Endothelial cell of umbilical vein (primary cell): ENCODE results near the gene ENPP5. TPM values are rescaled to one million over a fixed set of nuclear protein-coding genes. Genes with fewer than 3 reads are reported as not detected.

ENCODE experiments used
- BruUV-seq: library from RNA; stranded (reverse); fragments of 400-500 nt; replicated peaks from 2 replicates; lab custom pipeline; 2021; lab: Mats Ljungman, UMichigan
- CTCF ChIA-PET: fragments of 300-600, 350-600 bp; sonication (Branson Sonifier 250); formaldehyde crosslinking; loops from one replicate; lab custom pipeline; 2021; ENCODE audit warnings: antibody characterized with exemption, inconsistent platforms; lab: Charles Lee
- POLR2A ChIA-PET: fragments of 300-600, 350-600 bp; sonication (Branson Sonifier 250); formaldehyde crosslinking; loops from one replicate; lab custom pipeline; 2021; ENCODE audit warnings: antibody characterized with exemption, inconsistent platforms; lab: Charles Lee
- DNase-seq: peaks from one replicate; pipeline ENCODE4 v3.0.0-alpha.2; 2011; ENCODE audit warnings: low read depth, low spot score
- FAIRE-seq: peaks from 2 replicates; lab custom pipeline; 2011; peaks lifted over from hg19 to GRCh38; lab: Jason Lieb, UNC
- H2AFZ ChIP-seq: 2 replicates; pipeline ENCODE4 v1.6.0; 2012; ENCODE audit warnings: low read depth, low read length, control low read depth, inconsistent platforms
- H3K27ac ChIP-seq: 2 replicates; pipeline ENCODE4 v1.5.1; 2011; ENCODE audit warnings: low read depth, mild to moderate bottlenecking, control low read depth, low read length, moderate library complexity; ENCODE audit not compliant: insufficient read depth
- H3K27me3 ChIP-seq, 2 experiments: 2 replicates each; pipeline versions ENCODE4 v1.6.0 to v1.6.1; 2011; ENCODE audit warnings: low read length in 2 of 2, mixed read lengths in 1 of 2; ENCODE audit not compliant: control insufficient read depth in 2 of 2, insufficient read depth in 2 of 2
- H3K36me3 ChIP-seq, 2 experiments: 2 replicates in 1 of 2; 3 replicates in 1 of 2; pipeline ENCODE4 v1.5.1; 2011; ENCODE audit warnings: low read length in 2 of 2, mild to moderate bottlenecking in 1 of 2, moderate library complexity in 1 of 2; ENCODE audit not compliant: control insufficient read depth in 2 of 2, insufficient read depth in 2 of 2; ENCODE audit errors: extremely low read depth in 1 of 2
- H3K4me1 ChIP-seq: 3 replicates; pipeline ENCODE4 v1.5.1; 2011; ENCODE audit warnings: mild to moderate bottlenecking, low read length; ENCODE audit not compliant: control insufficient read depth, insufficient read depth; ENCODE audit errors: extremely low read depth
- H3K4me2 ChIP-seq: 2 replicates; pipeline ENCODE4 v1.6.1; 2011; ENCODE audit warnings: low read length, control low read depth, mixed read lengths; ENCODE audit not compliant: insufficient read depth
- H3K4me3 ChIP-seq, 3 experiments: fragments of 200-600 bp in 1 of 3; sonication (generic), shearing (Covaris generic) in 1 of 3; replicated peaks in 1 of 3; 2 replicates each; pipeline ENCODE4 v1.5.1; 2011 to 2016; ENCODE audit warnings: control low read depth in 3 of 3, low read length in 3 of 3, mild to moderate bottlenecking in 2 of 3, inconsistent platforms in 1 of 3, low read depth in 1 of 3, moderate library complexity in 1 of 3; ENCODE audit not compliant: insufficient read depth in 1 of 3
- H3K79me2 ChIP-seq: 2 replicates; pipeline ENCODE4 v1.6.0; 2012; ENCODE audit warnings: low read length, inconsistent platforms; ENCODE audit not compliant: control insufficient read depth, insufficient read depth
- H3K9ac ChIP-seq: replicated peaks from 2 replicates; pipeline ENCODE3; 2011; ENCODE audit warnings: low read length, control low read depth; ENCODE audit not compliant: insufficient read depth; ENCODE audit errors: extremely low read depth
- H3K9me1 ChIP-seq: replicated peaks from 3 replicates; pipeline ENCODE4 v1.6.0; 2011; ENCODE audit warnings: mild to moderate bottlenecking, low read length; ENCODE audit not compliant: control insufficient read depth, insufficient read depth; ENCODE audit errors: extremely low read depth
- H3K9me3 ChIP-seq: replicated peaks from 2 replicates; pipeline ENCODE4 v1.5.1; 2012; ENCODE audit warnings: low read length, inconsistent platforms; ENCODE audit not compliant: control insufficient read depth, insufficient read depth
- H4K20me1 ChIP-seq: replicated peaks from 2 replicates; pipeline ENCODE3; 2011; ENCODE audit warnings: mild to moderate bottlenecking, low read length; ENCODE audit not compliant: control insufficient read depth, insufficient read depth; ENCODE audit errors: extremely low read depth
- EZH2 ChIP-seq: IDR thresholded peaks from 2 replicates; pipeline ENCODE4 v1.6.1; 2012; ENCODE audit warnings: borderline replicate concordance, low read depth, mild to moderate bottlenecking, moderate library complexity, low read length, inconsistent platforms; ENCODE audit not compliant: severe bottlenecking
- FOS ChIP-seq: IDR thresholded peaks from 2 replicates; pipeline ENCODE4 v1.6.1; 2011; ENCODE audit warnings: mild to moderate bottlenecking, low read length, moderate library complexity, borderline replicate concordance; ENCODE audit not compliant: insufficient read depth
- GATA2 ChIP-seq: IDR thresholded peaks from 2 replicates; pipeline ENCODE4 v1.7.0; 2011; ENCODE audit warnings: low read depth, mild to moderate bottlenecking, moderate library complexity, mixed read lengths, low read length; ENCODE audit not compliant: insufficient read length, insufficient read depth
- JUN ChIP-seq: IDR thresholded peaks from 2 replicates; pipeline ENCODE4 v1.6.1; 2011; ENCODE audit warnings: borderline replicate concordance, low read depth; ENCODE audit not compliant: insufficient read length, insufficient read depth
- MYC ChIP-seq: IDR thresholded peaks from one replicate; pipeline ENCODE4 v1.6.1; 2011; ENCODE audit warnings: mild to moderate bottlenecking, low read depth, low read length
- POLR2A ChIP-seq: IDR thresholded peaks from 2 replicates; pipeline ENCODE4 v1.6.1; 2012; ENCODE audit warnings: low read depth, mild to moderate bottlenecking, control low read depth, low read length
- POLR2AphosphoS5 ChIP-seq: IDR thresholded peaks from 2 replicates; pipeline ENCODE4 v1.6.1; 2012; ENCODE audit warnings: low read depth, mild to moderate bottlenecking, control low read depth, low read length, moderate library complexity; ENCODE audit not compliant: insufficient read depth
- dilution Hi-C: fragments of 300-500 bp; cut with MboI; formaldehyde crosslinking; loops from one replicate; pipeline ENCODE4 v1.15.0; 2019; ENCODE audit warnings: low sequenced_read_pairs; ENCODE audit not compliant: extremely low pct_ligation_motif_present
- intact Hi-C: fragments of 100-400 bp; cut with micrococcal nuclease; formaldehyde crosslinking; loops from one replicate; pipeline ENCODE4 v1.10.0; 2022
- polyA plus RNA-seq, 4 experiments: library from polyadenylated mRNA; depleted of rRNA in 3 of 4; stranded (reverse) in 3 of 4; unstranded in 1 of 4; fragments of >200 nt; gene quantifications; 2 replicates each; pipeline versions ENCODE4 v1.2.1 to v1.2.3, GENCODE V29; 2011 to 2012; ENCODE audit warnings: missing spikeins in 1 of 4
- total RNA-seq: library from RNA; stranded (reverse); gene quantifications from 2 replicates; pipeline ENCODE4 v1.2.3, GENCODE V29; 2021
- TF ChIP-seq, protein P1 (sequence below), 2 donors: IDR thresholded peaks; 1 replicate in 1 of 2; 2 replicates in 1 of 2; pipeline ENCODE4 v1.5.1; 2011; ENCODE audit warnings: low read length in 2 of 2, mild to moderate bottlenecking in 2 of 2, moderate library complexity in 2 of 2, control low read depth in 1 of 2, inconsistent platforms in 1 of 2, low read depth in 1 of 2; ENCODE audit not compliant: insufficient read depth in 1 of 2; ENCODE audit errors: extremely low read depth in 1 of 2
- TF ChIP-seq, protein P2 (sequence below): IDR thresholded peaks from 2 replicates; pipeline ENCODE4 v1.6.1; 2011; ENCODE audit not compliant: insufficient read depth, insufficient read length

The ENPP5 gene
- total and polyA plus RNA-seq, 2 donors (not counting 3 experiments of a cell fraction or from before 2014, with no cell fraction given), result not detected

DNA sequence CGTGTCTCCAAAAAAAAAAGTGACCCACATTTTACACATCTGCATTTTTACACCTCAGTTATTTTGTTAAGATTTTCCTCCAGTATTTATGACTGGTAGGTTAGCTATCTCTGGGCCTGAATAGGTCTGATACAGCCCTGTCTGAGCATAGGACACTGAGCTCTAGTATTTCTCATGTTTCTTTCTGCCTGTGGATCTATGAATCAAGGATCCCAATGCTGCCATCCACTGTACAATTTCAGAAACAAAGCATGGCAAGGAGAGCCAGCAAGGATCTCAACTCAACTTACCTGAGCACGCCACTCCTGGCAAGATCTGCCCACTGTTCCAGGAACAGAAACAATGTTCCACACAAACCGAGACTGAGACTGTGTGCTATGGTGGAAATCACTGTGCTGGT, 36.4 kb upstream of the ENPP5 start:
- Histone ChIP-seq H3K36me3 (no peaks in the 10 kb centered on the region), H4K20me1 (no peaks in the 10 kb centered on the region), H3K9me1 (no peaks in the 10 kb centered on the region), H3K4me3 (no peak overlapping the region), H3K4me1 (no peaks in the 10 kb centered on the region), H3K9ac (no peak overlapping the region), H3K27me3 (no peaks in the 10 kb centered on the region), H3K79me2 (no peaks in the 10 kb centered on the region), H3K9me3 (no peaks in the 10 kb centered on the region), H3K27ac (no peak overlapping the region), H3K4me2 (no peak overlapping the region), H2AFZ (no peak overlapping the region)
- POLR2A ChIA-PET, result no interaction called here
- intact Hi-C loops (no loop called here), dilution Hi-C loops (no loop called here)
- FAIRE-seq, result no peak
- CTCF ChIA-PET, result interaction anchor here (2.9 kb wide), 1 partner anchor 14 kb away, joined by 17 read pairs; no protein-coding TSS in a partner anchor
- TF ChIP-seq POLR2AphosphoS5, result no peak
- no peak for TF ChIP-seq MYC
- TF ChIP-seq FOS, result no peak
- no peak for TF ChIP-seq EZH2
- TF ChIP-seq GATA2, result no peak
- no peak for TF ChIP-seq JUN
- no peak for TF ChIP-seq POLR2A
- DNase-seq, result no peak
- BruUV-seq, result no TSS peak

DNA sequence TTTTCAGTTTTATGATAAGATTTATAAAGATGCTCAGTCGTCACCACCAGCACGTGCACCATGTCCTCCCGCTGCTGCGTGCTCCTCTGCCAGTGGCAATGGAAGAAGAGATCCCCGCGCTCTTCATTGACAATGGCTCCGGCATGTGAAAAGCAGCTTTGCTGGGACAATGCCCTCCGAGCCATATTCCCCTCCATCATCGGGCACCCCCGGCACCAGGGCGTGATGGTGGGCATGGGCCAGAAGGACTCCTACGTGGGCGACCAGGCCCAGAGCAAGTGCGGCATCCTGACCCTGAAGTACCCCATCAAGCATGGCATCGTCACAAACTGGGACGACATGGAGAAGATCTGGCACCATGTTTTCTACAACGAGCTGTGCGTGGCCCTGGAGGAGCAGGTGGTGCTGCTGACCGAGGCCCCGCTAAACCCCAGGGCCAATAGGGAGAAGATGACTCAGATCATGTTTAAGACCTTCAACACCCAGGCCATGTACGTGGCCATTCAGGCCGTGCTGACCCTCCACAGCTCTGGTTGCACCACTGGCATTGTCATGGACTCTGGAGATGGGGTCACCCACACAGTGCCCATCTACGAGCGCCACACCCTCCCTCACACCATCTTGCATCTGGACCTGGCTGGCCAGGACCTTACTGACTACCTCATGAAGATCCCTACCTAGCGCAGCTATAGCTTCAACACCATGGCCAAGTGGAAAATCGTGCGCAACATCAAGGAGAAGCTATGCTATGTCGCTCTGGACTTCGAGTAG, 34.3 kb upstream of the ENPP5 start:
- Histone ChIP-seq H3K36me3 (no peaks in the 10 kb centered on the region), H3K4me1 (no peaks in the 10 kb centered on the region), H3K9ac (no peak overlapping the region), H3K4me2 (no peak overlapping the region), H3K27ac (no peak overlapping the region), H3K4me3 (no peak overlapping the region), H3K79me2 (no peaks in the 10 kb centered on the region), H2AFZ (no peak overlapping the region), H4K20me1 (no peaks in the 10 kb centered on the region), H3K9me3 (no peaks in the 10 kb centered on the region), H3K27me3 (no peaks in the 10 kb centered on the region), H3K9me1 (no peaks in the 10 kb centered on the region)
- TF ChIP-seq EZH2 (no peak), JUN (no peak), POLR2A (no peak), MYC (no peak), FOS (no peak), GATA2 (no peak), POLR2AphosphoS5 (no peak)
- TF ChIP-seq, protein P1, sequence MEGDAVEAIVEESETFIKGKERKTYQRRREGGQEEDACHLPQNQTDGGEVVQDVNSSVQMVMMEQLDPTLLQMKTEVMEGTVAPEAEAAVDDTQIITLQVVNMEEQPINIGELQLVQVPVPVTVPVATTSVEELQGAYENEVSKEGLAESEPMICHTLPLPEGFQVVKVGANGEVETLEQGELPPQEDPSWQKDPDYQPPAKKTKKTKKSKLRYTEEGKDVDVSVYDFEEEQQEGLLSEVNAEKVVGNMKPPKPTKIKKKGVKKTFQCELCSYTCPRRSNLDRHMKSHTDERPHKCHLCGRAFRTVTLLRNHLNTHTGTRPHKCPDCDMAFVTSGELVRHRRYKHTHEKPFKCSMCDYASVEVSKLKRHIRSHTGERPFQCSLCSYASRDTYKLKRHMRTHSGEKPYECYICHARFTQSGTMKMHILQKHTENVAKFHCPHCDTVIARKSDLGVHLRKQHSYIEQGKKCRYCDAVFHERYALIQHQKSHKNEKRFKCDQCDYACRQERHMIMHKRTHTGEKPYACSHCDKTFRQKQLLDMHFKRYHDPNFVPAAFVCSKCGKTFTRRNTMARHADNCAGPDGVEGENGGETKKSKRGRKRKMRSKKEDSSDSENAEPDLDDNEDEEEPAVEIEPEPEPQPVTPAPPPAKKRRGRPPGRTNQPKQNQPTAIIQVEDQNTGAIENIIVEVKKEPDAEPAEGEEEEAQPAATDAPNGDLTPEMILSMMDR (IDR thresholded peaks at IDR 0.05; ENCODE audit: extremely low read depth in 1 of 2, insufficient read depth in 1 of 2, low read depth in 1 of 2, low read length in 2 of 2), result no peak
- TF ChIP-seq, protein P2, sequence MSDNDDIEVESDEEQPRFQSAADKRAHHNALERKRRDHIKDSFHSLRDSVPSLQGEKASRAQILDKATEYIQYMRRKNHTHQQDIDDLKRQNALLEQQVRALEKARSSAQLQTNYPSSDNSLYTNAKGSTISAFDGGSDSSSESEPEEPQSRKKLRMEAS, result no peak
- DNase-seq (no peak), FAIRE-seq (no peak)
- CTCF ChIA-PET, result interaction anchor here (1.0 to 1.6 kb wide), 3 partner anchors 10 to 115 kb away, joined by 3 to 7 read pairs (median 5); no protein-coding TSS in a partner anchor
- POLR2A ChIA-PET, result no interaction called here
- BruUV-seq, result no TSS peak
- dilution Hi-C loops, result no loop called here
- intact Hi-C loops, result no loop called here
